ENCODE data around the gene NUP62. TPM values are rescaled to one million over a fixed set of nuclear protein-coding genes. Genes with fewer than 3 reads are reported as not detected.
A peak's percentile ranks its signal among the peaks of the same experiment; 100 is the strongest.
"Not testable (repeated sequence)": the region's sequence is repeated elsewhere in the genome, so short reads cannot be mapped to it uniquely, and the experiment has no call there.

NUP62 gene
- total RNA-seq, 1 experiment from 2014 or later: 39.9 TPM

GRCh38 chr19:49932041-49932451 lies 2.7 kb upstream of the NUP62 start:
- no peak for DNase-seq (ENCODE audit: low read depth, low spot score)
- in situ Hi-C loops (cut with HindIII; ENCODE audit: low pct_unique_long_range_greater_than_20kb, low sequenced_read_pairs): no loop called here

GRCh38 chr19:49931293-49932040 lies 2.2 kb upstream of the NUP62 start:
- in situ Hi-C loops (cut with HindIII; ENCODE audit: low pct_unique_long_range_greater_than_20kb, low sequenced_read_pairs): no loop called here
- DNase-seq (ENCODE audit: low read depth, low spot score): no peak

GRCh38 chr19:49930483-49931011 lies 1.2 kb upstream of the NUP62 start:
- in situ Hi-C loops (cut with HindIII; ENCODE audit: low pct_unique_long_range_greater_than_20kb, low sequenced_read_pairs): no loop called here
- DNase-seq (ENCODE audit: low read depth, low spot score): peak; percentile 30

GRCh38 chr19:49929611-49930482 lies 543 bp upstream of the NUP62 start:
- peak; percentile 96 for DNase-seq (ENCODE audit: low read depth, low spot score)
- in situ Hi-C loops (cut with HindIII; ENCODE audit: low pct_unique_long_range_greater_than_20kb, low sequenced_read_pairs): no loop called here

GRCh38 chr19:49927526-49928264 lies 1.6 kb downstream of the NUP62 start:
- no peak for DNase-seq (ENCODE audit: low read depth, low spot score)
- in situ Hi-C loops (cut with HindIII; ENCODE audit: low pct_unique_long_range_greater_than_20kb, low sequenced_read_pairs): no loop called here

- DNase-seq (ENCODE audit: low read depth, low spot score): no peak
- in situ Hi-C loops (cut with HindIII; ENCODE audit: low pct_unique_long_range_greater_than_20kb, low sequenced_read_pairs): no loop called here
These were observed 2.8 kb downstream of the NUP62 start for GRCh38 chr19:49926515-49926914.

- in situ Hi-C loops (cut with HindIII; ENCODE audit: low pct_unique_long_range_greater_than_20kb, low sequenced_read_pairs): no loop called here
- no peak for DNase-seq (ENCODE audit: low read depth, low spot score)
These were observed 3.8 kb downstream of the NUP62 start for GRCh38 chr19:49925486-49925885.

- DNase-seq (ENCODE audit: low read depth, low spot score); in situ Hi-C loops (cut with HindIII; ENCODE audit: low pct_unique_long_range_greater_than_20kb, low sequenced_read_pairs): not testable (repeated sequence)
These were observed 4.5 kb downstream of the NUP62 start for GRCh38 chr19:49924881-49925210.

GRCh38 chr19:49924004-49924880 lies 5.1 kb downstream of the NUP62 start:
- in situ Hi-C loops (cut with HindIII; ENCODE audit: low pct_unique_long_range_greater_than_20kb, low sequenced_read_pairs): no loop called here
- DNase-seq (ENCODE audit: low read depth, low spot score): no peak

- in situ Hi-C loops (cut with HindIII; ENCODE audit: low pct_unique_long_range_greater_than_20kb, low sequenced_read_pairs): no loop called here
- DNase-seq (ENCODE audit: low read depth, low spot score): no peak
These were observed 6.0 kb downstream of the NUP62 start for GRCh38 chr19:49923055-49924003.

- no peak for DNase-seq (ENCODE audit: low read depth, low spot score)
- in situ Hi-C loops (cut with HindIII; ENCODE audit: low pct_unique_long_range_greater_than_20kb, low sequenced_read_pairs): no loop called here
These were observed 7.2 kb downstream of the NUP62 start for GRCh38 chr19:49921871-49922795.

- no peak for DNase-seq (ENCODE audit: low read depth, low spot score)
- in situ Hi-C loops (cut with HindIII; ENCODE audit: low pct_unique_long_range_greater_than_20kb, low sequenced_read_pairs): no loop called here
These were observed 8.5 kb downstream of the NUP62 start for GRCh38 chr19:49920624-49921363.

- in situ Hi-C loops (cut with HindIII; ENCODE audit: low pct_unique_long_range_greater_than_20kb, low sequenced_read_pairs): no loop called here
- no peak for DNase-seq (ENCODE audit: low read depth, low spot score)
These were observed 11.2 kb downstream of the NUP62 start for GRCh38 chr19:49918089-49918488.

- in situ Hi-C loops (cut with HindIII; ENCODE audit: low pct_unique_long_range_greater_than_20kb, low sequenced_read_pairs): no loop called here
- DNase-seq (ENCODE audit: low read depth, low spot score): peak; percentile 23
These were observed 12.2 kb downstream of the NUP62 start for GRCh38 chr19:49916839-49917733.

Measured in SK-MEL-5 (cell line).